OCI-LY7 (cell line): ENCODE data around the gene CIT.

Experiments
- EZH2phosphoT487 ChIP-seq: fragments of 200-600 bp; sonication (generic); IDR thresholded peaks from 2 replicates; pipeline ENCODE4 v1.6.1; 2018; ENCODE audit warnings: low read depth, borderline replicate concordance, mild to moderate bottlenecking, mixed run types, antibody characterized with exemption, low read length, moderate library complexity, mixed read lengths
- TF ChIP-seq, protein P1 (sequence below): fragments of 200-600 bp; sonication (generic); conservative IDR thresholded peaks from 2 replicates; pipeline ENCODE4 v1.5.1; 2014; ENCODE audit warnings: mild to moderate bottlenecking, antibody characterized with exemption, low read length, moderate library complexity, mixed read lengths

DNA sequence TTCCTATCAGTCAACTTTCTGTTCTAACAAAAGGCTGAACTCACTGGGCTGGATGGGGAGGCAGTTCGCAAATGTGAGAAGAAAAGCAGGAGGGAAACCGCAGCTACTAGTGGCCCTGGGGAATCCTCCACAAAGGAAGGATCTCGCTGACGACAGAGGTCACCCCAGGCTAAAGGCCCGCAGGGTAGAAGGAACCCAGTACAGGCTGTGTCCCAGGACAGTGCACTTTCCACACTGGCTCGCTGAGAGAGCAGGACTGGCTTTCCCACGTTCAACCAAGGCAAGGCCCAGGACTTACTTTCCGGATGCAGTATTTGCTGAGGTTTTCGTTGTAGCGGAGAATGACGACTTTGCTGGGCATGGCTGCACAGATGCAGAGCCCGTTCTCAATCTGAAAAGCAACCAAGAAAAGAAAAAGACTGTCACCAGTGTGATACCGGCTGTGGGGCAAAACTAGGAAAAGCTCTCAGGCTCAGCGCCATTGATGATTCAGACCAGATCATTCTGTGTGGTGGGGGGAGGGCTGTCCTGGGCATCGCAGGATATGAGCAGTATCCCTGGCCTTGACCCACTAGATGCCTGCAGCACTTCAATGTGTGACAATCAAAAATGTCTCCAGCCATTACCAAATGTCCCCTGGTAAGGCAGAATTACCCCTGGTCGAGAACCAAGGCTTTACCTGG lies 172.9 kb downstream of the CIT start:
- TF ChIP-seq, protein P1, sequence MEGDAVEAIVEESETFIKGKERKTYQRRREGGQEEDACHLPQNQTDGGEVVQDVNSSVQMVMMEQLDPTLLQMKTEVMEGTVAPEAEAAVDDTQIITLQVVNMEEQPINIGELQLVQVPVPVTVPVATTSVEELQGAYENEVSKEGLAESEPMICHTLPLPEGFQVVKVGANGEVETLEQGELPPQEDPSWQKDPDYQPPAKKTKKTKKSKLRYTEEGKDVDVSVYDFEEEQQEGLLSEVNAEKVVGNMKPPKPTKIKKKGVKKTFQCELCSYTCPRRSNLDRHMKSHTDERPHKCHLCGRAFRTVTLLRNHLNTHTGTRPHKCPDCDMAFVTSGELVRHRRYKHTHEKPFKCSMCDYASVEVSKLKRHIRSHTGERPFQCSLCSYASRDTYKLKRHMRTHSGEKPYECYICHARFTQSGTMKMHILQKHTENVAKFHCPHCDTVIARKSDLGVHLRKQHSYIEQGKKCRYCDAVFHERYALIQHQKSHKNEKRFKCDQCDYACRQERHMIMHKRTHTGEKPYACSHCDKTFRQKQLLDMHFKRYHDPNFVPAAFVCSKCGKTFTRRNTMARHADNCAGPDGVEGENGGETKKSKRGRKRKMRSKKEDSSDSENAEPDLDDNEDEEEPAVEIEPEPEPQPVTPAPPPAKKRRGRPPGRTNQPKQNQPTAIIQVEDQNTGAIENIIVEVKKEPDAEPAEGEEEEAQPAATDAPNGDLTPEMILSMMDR, result no peak
- TF ChIP-seq EZH2phosphoT487, result no peak
